Fibroblast of skin of abdomen (primary cell): ENCODE data around the gene TECTA.

ENCODE experiments used
- DNase-seq: peaks from one replicate; pipeline ENCODE4 v3.0.0-alpha.2; 2013

TECTA gene

GRCh38 chr11:121180183-121180582 is 79.1 kb downstream of the TECTA start:
- no peak for DNase-seq

- no peak for DNase-seq
Measured at GRCh38 chr11:121188776-121189175, 87.7 kb downstream of the TECTA start.

GRCh38 chr11:121191818-121192217 is 90.8 kb downstream of the TECTA start:
- DNase-seq = no peak

DNA sequence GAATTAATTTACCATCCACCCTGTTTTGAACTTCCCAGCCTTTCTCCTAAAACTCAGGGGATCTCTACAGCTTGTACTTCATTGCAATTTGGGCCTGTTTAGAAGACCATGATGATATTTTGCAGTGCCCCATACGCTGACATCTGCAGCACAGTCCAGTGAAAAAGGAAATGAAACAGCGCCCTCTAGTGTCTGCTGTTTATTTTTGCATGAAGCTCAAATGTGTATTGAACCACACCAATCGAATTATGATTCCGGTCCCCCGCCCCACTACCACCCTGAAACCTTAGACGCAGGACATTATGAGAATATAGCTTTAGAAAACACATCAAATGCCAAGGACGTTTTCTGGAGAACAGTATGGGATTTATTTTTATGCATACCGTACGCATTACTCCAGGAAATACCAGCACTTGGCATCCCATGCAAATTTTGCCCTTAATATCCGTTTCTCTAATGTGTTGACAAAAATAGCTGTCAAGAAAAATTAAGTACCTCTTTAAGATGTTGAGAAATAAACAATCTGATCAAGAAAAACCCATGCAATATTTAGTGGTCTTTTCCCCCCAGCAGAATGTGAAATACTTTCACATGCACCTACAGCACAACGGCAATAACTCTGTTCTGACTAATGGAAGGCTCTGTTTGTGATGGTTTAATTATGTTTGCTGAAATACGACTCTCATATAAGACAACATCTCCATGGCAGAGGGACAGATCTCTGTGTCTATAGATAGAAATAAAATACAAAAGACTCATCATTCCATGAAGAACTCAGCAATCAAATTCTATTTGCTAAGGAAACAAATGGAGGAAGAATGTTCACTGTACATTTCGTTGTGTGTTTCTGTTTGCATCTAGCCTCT is 93.9 kb downstream of the TECTA start:
- DNase-seq = peak; percentile 65

DNA sequence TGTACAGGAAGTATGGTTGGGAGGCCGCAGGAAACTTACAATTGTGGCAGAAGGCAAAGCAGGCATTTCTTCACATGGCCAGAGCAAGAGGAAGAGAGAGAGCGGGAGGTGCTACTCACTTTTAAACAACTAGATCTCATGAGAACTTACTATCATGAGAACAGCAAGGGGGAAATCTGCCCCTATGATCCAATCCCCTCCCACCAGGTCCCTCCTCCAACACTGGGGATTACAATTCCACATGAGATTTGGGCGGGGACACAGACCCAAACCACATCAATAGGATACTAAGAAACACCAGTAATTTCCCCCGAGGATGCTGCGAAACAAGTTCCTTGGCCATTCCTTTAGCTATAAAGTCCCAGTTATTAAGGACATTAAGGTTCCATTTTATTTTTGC is 97.4 kb downstream of the TECTA start:
- no peak for DNase-seq

DNA sequence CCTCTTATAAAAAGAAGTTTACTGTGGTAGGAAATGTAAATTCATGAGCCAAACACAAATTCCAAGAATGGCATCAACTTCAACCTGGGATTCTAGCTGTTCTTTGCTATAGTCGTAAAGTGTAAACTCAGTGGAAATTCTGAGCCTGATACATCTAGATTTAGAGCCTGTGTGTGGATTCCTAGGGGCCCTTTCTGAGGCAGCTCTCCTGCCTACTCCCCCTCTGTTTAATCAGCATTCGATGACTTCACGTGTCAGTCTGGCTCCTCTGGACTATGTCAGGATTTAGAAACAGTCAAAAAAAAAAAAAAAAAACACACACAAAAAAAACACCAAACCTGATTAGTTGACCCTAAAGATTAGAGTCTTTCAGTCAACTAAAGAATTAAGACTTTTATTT is 98.5 kb downstream of the TECTA start:
- no peak for DNase-seq

DNA sequence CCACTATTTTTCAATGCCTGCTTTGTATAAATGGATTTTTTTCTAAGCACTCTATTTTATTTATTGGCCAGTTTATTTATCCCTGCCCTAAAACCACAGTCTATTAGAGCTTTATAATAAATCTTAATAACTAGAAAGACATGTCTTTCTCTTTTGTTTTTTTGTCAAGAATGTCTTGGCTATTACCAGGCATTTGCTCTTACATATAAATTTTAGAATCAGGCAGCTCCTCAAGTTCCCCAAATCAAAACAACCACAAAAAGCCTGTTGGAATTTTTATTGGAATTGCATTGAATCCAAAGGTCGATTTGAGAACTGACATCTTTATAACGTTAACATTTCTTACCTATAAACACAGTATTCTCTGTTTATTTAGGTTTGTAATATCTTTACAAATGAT is 105.8 kb downstream of the TECTA start:
- peak; percentile 18 for DNase-seq

DNA sequence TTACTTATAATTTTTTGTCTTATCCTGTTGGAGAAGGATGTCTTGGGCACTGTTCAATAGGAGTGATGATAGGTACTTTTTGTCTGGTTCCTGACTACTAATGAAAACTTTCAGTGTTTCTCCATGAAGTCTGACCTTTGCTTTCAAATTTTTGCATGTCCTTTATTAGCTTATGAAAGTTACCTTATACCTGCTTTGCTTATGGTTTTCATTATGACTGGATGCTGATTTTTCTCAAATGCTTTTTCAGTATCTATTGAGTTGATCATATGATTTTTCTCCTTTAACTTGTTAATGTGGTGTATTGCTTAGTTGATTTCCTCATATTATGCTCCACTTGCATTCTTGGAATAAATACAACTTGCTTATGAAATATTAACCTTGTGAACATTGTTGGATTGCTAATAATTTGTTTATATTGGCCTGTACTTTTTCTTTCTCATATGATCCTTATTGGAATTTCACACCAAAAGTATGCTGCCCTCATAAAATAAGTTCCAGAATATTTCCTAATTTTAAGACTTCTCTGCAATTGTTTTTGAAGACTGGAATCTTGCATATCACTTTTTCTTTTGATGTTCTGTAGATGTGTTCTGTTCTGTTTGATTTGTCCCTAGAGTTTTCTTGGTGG is 106.6 kb downstream of the TECTA start:
- no peak for DNase-seq

- DNase-seq = no peak
Measured at GRCh38 chr11:121210445-121211080, 109.5 kb downstream of the TECTA start.

DNA sequence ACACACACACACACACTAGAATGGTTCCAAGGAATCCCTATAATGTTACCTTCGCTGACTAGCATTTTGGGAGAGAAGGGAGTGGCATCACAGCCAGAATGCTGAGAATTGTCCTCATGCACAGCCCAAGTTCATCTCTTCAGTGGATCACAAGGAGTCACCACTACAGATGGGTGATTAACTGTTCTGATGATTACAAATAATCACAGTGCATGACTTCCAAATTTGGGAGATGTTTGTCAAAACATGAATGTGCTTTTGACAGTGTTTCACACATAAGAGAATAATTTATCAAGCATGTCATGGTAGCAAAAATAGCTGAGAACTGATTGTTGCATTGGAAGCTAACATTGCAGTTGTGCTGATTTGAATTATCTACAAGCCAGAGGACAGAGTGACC is 110.6 kb downstream of the TECTA start:
- no peak for DNase-seq

DNA sequence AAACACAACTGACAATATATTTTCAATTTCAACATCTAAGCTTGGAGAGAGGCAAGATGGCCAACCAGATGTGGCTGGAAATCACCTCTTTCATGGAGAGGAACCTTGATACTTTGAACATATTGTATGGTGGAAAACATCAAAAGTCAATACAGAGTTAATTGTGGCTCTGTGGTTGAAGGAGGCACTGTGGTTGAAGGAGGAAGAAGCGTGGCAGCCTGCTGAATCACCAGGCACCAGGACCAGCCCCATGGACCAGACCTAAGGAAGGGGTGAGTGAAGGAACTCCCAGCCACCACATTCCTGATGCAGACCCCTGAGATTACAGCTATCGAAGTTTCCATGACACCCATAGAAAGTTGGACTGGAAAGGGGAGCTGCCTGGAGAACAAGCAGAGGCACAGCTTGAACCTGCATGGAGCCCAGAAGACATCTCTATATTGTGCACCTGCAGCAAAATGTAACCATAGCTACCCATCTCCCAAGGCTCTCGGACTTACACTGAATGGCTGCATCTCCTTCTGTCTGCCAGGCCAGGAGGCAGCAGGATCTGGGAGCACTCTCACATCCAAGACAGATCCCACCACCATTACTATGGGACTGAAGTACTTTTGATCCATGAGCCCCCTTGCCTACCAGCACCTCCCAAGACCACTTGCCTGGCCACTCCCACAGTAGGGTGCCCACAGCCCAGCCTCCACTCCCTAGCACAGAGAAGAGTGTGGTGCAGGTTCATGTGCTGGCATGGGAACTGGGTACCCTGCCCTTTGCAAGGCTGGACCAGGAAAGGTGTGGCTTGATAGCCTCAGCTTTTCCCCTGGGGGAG is 111.7 kb downstream of the TECTA start:
- DNase-seq = no peak

- DNase-seq = no peak
Measured at GRCh38 chr11:121213362-121213893, 112.4 kb downstream of the TECTA start.

GRCh38 chr11:121214861-121215260 is 113.8 kb downstream of the TECTA start:
- no peak for DNase-seq

DNA sequence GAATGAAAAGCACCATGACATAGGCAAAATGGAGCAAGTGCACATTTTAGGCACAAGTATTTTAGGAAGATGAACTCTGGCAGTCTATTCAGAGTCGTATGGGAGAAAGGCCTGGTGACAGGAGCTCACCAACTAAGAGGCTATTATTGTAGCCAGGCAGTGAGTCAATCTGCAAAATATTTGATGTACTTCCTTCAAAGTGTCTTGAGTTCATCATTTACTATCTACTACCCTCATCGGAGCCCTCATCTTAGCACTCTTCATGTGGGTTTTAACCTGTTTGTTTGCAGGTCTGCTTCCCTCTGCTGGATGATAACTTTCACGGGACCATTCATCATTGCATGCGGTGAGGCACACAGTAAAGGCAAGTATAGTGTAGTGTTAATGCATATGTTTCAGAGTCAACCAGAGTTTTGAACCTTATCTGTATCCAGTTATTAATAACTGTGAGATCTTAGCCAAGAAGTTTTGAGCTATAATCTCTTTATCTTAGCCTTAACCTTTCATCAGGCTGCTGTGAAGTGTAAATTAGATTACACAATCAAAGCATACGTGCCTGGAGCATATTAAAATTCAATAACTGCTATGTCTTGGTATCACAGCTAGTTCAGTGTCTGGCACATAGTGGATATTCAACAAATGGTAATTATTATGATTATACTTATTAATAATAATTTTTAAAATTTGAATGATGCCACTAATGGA is 120.6 kb downstream of the TECTA start:
- no peak for DNase-seq

DNA sequence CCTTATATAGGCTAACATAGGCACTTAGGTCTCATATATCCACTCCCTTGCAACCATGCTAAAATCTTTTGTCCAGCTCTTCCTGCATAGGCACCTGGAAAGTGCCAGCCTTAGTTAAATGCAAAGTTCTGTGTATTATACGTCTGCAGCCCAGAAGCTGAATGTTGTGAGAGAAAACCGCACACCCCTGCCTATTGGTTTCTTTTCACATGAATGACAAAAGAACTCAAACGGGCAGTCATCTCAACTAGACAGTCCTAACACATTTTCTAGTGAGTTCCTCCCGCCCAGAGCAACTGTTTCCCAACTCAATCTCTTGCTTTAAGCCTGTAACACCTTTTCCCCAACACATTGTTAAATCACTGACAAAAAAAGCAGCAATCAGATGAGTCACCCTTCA is 122.1 kb downstream of the TECTA start:
- no peak for DNase-seq

DNA sequence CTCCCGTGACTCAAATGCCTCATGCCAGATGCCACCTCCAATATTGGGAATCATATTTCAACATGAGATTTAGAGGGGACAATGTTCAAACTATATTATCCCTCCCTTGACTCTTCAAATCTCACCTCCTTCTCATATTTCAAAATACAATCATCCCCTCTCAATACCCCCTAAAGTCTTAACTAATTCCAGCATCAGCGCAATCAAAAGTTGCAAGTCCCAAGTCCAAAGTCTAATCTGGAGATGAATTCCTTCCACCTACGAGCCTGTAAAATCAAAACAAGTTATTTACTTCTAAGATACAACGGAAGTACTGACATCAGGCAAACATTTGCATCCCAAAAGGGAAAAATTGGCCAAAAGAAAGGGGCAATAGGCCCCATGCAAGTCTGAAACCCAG is 124.3 kb downstream of the TECTA start:
- DNase-seq = no peak

DNA sequence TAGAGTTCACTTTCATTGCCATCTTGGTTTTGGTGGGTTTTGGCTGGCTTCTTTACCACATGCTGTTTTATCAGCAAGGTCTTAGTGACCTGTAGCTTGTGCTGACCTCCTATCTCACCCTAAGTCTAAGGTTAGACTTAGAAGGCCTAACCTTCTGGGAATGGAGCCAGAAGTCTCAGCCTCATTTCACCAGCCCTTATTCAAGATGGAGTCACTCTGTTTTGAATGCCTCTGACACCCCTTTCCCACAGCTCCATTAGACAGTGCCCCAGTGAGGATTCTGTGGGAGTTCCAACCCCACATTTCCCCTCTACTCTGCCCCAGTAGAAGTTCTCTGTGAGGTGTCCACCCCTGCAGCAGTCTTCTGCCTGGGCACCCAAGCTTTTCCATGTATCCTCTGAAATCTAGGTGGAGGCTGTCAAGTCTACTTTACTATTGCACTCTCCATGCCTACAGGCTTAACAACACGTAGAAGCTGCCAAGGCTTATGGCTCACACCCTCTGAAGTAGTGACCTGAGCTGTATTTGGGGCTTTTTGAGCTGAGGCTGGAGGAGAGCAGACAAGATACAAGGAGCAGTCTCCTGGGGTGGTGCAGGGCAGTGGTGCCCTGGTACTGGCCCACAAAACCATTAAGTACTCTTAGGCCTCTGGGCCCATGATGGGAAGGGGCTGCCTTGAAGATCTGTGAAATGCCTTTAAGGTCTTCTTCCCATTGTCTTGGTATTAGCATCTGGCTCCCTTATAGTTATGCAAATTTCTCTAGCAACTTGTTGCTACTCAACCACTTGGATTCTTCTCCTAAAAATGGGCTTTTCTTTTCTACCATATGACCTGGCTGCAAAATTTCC is 125.6 kb downstream of the TECTA start:
- DNase-seq = no peak

DNA sequence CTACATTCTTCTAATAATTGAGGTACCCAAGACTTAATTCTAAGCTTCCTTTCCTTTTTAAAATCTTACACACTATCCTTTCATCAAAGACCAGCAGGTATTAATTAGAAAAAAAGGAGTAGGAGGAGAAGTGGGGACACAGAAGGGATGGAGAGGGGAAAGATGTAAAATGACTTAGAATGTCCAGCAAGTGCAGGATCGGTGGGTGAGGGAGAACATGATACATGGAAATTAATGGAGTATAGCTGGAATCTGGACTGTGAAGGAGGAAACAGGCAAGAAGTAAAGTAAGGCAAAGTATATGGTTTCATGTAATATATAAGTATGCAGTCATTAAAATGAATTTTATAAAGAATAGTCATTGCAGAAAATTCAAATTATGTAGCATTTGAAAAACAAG is 127.8 kb downstream of the TECTA start:
- DNase-seq = no peak

DNA sequence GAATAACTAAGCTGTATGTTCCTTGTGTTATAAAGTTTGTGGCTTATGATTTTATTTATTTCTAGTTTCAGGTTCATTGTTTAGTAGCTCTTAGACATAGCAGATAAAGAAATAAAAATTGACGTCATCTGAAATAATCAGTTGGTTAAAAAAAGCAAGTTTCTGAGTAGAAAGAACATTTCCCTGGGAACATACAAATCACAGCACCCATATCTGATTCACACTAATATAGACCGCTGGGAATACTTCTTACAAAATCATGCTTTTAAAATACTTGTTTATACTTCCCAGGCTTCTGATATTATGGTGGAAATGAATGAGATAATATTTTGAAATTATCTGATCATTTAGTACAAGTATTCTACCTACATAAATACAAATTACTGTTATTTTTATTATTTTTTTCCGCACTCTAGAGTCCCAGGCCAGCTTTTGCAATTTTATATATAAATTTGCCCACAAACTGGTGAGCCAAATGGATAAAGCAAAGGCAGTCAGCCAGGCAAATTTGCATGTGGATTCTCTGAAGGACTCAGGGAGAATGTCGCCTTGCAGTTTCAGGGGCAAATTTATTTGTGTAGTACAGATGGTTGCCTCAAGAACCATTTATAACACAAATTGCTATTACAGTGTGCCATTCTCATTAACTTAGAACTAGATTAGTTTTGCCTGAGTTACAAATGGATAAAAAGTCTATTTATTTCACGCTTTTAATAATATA is 128.6 kb downstream of the TECTA start:
- DNase-seq = no peak

GRCh38 chr11:121231576-121232278 is 130.7 kb downstream of the TECTA start:
- DNase-seq = no peak
